NCI-H69 (cell line): ENCODE measurements around the gene CIAO3.

Experiments used
- DNase-seq: peaks from one replicate; lab custom pipeline; 2025; lab: John Stamatoyannopoulos, UW

The CIAO3 gene

GRCh38 chr16:709566-710499 lies 31.0 kb downstream of the CIAO3 start:
- peak; percentile 98 for DNase-seq

- DNase-seq: no peak
Measured at GRCh38 chr16:708959-709358, 31.8 kb downstream of the CIAO3 start.

GRCh38 chr16:708019-708418 lies 32.8 kb downstream of the CIAO3 start:
- peak; percentile 40 for DNase-seq

- DNase-seq: peak; percentile 87
Measured at GRCh38 chr16:707062-707538, 33.7 kb downstream of the CIAO3 start.

- peak; percentile 81 for DNase-seq
Measured at GRCh38 chr16:706189-707061, 34.4 kb downstream of the CIAO3 start.

- peak; percentile 97 for DNase-seq
Measured at GRCh38 chr16:705431-706188, 35.2 kb downstream of the CIAO3 start, which contains the start of gene FBXL16. FBXL16 (minus strand) TSS chr16:705801; CDS start chr16:697405, 8,396 bp downstream.

- peak; percentile 36 for DNase-seq
Measured at GRCh38 chr16:704552-705380, 36.0 kb downstream of the CIAO3 start.

- DNase-seq: no peak
Measured at GRCh38 chr16:704047-704446, 36.8 kb downstream of the CIAO3 start.

- no peak for DNase-seq
Measured at GRCh38 chr16:703406-703805, 37.4 kb downstream of the CIAO3 start.

- no peak for DNase-seq
Measured at GRCh38 chr16:702341-702740, 38.5 kb downstream of the CIAO3 start.

GRCh38 chr16:700684-701584 lies 39.9 kb downstream of the CIAO3 start:
- DNase-seq: no peak

GRCh38 chr16:698911-699671 lies 41.7 kb downstream of the CIAO3 start:
- no peak for DNase-seq

GRCh38 chr16:695355-696089 lies 45.3 kb downstream of the CIAO3 start:
- peak; percentile 99 for DNase-seq

- no peak for DNase-seq
Measured at GRCh38 chr16:694863-695354, 45.9 kb downstream of the CIAO3 start.

- no peak for DNase-seq
Measured at GRCh38 chr16:694187-694862, 46.5 kb downstream of the CIAO3 start.

GRCh38 chr16:693766-694165 lies 47.0 kb downstream of the CIAO3 start:
- no peak for DNase-seq

- no peak for DNase-seq
Measured at GRCh38 chr16:693364-693763, 47.4 kb downstream of the CIAO3 start.
